Activated T-helper 1 cell treated with anti-CD3 and anti-CD28 coated beads, Interleukin-2, amount 50 U/mL, for 16 hours (primary cell): ENCODE results near the gene CR2.
"Not testable (repeated sequence)": the region's sequence is repeated elsewhere in the genome, so short reads cannot be mapped to it uniquely, and the experiment has no call there.

ENCODE experiments used
- DNase-seq, 2 donors: peaks; one replicate each; pipeline ENCODE4 v3.0.0-alpha.2; 2020; ENCODE audit warnings: low read depth in 1 of 2, low spot score in 1 of 2

CR2 gene

DNA sequence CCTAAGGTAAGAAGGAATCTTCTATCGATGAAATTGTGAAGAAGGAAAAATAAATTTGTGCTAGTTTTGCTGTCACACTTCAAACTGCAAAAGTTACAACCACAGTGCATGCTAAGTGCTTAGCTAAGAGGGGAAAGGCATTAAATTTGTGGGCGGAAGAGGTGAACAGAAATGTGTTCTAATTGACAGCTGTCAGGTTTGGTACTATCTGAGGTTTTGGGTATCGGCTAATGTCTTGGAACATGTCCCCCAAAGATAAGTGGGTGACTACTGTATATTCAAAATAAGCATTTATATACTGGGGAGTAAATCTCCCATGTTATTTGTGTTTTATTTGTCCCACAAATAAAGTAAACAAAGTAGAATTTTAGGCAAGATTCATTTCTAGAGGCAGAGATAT lies 49.8 kb downstream of the CR2 start:
- DNase-seq, result no peak

DNA sequence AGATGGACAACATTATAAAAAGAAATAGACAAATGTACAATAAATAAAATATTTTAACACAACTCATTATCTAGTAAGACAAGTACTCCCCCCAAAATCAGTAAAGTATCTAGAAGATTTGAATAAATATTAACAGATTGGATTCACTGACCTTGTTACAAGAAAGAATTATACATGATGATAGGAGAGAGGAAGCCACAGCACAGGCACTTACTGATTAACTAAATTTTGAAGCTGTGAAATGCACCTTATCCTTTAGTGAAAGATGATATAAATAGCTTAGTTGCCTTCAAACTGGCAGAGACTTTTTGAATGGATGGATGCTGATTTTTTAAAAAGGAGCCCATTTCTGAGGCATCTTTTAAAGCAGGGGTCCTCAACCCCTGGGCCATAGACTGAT lies 50.3 kb downstream of the CR2 start:
- no peak for DNase-seq

DNA sequence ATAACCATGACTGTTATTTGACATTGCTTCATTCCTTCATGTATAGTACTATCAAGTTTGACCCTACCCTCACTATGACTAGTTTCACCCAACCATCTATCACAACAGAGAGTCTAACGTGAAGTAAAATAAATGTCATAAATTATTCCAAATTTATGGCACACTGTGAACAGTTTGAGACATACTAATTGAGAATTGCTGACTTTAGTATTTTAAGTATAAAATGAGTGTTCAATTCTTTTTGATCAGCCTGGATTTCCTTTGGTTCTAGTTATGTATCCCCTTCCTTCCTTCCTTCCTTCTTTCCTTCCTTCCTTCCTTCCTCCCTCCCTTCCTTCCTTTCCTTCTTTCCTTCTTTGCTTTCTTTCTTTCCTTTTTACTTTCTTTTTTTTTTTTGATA lies 56.3 kb downstream of the CR2 start:
- DNase-seq, result no peak

DNA sequence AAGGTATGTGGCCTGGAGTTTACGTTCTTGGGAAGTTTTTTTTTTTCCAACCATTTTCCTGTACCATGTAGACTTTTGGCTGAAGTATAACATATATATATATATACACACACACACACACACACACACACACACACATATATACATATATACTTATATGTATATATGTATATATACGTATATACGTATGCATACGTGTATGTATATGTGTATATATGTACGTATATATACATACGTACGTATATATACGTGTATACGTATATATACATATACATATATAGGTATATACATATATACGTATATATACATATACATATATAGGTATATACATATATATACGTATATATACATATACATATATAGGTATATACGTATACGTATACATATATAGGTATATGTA lies 60.8 kb downstream of the CR2 start:
- no peak for DNase-seq

DNA sequence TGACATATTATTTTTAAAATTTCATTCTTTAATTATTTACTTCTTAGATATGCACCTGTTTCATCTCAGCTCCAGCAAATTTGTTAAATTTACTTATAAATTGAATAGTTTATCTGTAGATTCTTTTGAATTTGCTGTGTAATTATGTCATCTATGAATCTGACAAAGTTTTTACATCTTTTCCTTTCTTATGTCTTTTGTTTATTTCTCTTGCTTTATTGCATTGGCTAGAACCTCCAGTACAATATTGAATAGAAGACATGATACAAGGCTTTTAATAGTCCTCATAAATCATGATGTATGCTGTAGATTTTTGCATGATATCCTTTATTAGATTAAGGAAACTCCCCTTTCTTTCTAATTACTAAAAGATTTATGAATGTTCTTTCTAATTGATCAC lies 62.6 kb downstream of the CR2 start:
- no peak for DNase-seq

DNA sequence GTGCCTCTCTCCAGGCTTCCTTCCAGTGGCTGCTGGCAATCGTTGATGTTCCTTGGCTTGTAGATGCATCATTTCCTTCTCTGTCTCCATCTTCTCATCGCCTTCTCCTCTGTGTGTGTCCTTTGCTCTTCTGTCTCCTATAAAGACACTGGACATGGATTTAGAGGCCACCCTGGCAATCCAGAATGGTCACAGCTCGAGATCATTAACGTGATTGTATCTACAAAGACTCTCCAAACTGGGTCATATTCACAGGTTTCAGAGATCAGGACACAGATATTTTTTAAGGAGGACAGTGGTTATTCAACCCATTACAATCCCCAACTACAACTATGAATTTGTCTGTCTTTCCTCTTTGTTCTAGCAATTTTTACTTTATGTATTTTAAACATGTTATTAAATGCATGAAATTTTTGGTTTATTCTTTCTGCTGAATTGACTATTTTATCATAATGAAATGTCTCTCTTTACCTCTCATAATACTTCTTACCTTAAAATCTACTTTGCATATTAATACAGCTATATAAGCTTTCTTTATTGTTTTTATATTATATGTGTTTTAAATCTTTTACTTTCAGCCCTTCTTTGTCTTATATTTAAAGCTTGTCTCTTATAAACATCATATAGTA lies 64.6 kb downstream of the CR2 start:
- DNase-seq, result no peak

DNA sequence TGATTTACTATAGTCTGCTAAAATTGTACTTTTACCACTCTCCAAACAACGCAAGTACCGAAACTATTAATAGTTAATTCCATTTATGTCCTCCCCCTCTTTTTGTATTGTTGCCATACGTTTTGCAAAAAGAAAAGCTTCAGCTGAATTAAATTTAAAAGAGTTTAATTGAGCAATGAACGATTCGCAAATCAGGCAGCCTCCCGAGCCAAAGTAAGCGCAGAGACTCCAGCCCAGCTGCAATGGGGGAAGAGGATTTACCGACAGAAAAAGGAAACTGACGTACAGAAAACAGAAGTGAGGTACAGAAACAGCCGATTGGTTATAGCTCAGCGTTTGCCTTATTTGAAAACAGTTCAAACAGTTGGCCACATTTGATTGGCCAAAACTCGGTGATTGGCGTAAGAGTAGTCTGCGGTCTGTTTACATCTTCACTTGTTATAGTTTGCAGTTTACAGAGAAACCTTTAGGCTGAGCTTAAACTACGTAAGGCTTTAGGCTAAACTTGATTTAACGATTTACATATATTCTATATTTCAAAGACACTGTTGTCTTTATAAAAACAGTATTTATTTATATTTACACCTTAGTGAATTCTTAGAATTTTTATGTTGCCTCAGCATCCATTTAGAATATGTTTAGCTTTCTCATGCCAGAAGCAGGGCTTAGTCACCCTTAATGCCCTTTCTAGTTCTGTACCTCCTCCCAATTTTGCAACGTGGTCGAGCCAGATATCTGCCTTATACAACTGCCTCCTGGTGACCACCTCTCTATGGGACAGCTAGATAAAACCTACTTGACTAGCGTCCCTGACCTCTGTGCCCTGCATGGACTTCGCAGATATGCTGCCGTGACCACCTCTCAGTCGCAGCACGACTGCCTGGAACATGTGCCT lies 65.6 kb downstream of the CR2 start:
- DNase-seq, result no peak

DNA sequence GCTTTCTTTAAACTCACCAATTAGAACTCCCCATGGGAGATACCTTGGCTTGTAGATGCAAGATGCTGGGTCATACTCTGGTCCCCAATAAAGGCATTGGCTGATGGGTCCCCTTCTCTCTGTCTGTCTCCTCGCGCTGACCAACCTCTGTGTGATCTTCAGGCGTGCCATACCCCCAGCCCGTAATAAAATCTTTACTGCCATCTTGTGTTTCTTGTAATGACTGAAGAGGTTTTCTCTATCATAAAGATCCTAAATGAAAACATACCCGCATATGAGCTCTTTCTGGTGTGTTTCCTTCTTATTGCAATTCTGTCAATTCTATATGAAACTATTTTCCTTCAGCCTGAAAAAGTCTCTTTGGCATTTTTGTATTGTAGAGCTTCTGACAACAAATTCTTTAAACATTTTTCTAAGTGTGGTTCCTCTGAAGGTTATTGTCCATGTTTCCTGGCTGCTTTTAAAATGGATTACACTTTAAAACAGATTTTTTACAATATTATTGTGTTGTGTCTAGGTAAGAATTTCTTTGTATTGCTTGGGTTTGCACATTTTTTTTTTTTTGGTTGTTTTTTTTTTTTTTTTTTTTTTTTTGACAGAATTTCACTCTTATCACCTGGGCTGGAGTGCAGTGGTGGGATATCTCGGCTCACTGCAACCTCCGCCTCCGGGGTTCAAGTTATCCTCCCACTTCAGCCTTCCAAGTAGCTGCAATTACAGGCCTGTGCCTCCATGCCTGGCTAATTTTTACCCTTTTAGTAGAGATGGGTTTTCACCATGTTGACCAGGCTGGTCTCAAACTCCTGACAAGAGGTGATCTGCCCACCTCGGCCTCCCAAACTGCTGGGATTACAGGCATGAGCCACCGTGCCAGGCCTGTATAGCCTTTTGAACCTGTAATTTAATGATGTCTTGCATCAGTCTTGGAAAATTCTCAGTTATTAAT lies 66.5 kb downstream of the CR2 start:
- DNase-seq, result not testable (repeated sequence)

DNA sequence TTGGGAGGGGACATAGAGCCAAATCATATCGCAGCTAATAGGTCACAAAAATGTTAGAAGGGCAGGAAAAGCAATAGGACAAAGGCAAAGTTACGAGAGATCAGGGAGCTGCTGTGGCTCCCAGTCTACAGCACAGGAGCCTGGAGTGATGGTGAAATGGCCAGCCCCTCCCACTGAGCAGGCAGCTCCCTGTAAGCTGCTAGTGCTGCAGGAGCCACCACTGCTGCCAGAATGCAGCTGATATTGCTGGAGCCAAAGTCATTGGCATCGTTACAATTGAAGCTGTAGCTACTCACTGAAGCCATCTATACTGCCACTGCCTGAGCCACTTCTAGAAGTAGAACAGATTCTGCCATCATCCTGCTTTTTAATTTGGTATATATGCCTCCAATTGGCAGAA lies 71.1 kb downstream of the CR2 start:
- not testable (repeated sequence) for DNase-seq

DNA sequence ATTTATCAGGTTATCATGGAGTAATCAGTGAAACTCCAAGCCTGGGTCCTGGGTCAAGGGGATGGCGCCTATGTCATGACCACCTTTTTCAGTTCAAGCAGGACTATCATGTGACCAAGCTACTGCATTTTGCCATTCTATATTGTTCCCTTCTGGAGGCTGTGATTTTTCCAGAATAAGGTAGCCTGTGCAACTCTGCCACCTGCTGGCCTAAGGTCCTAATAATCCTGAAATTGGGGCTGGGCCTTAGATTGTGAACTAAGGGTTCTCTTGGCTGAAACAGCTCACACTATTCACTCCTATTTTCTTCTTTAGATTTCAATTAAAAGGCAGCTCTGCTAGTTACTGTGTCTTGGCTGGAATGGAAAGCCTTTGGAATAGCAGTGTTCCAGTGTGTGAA lies 74.3 kb downstream of the CR2 start:
- DNase-seq, result not testable (repeated sequence)

DNA sequence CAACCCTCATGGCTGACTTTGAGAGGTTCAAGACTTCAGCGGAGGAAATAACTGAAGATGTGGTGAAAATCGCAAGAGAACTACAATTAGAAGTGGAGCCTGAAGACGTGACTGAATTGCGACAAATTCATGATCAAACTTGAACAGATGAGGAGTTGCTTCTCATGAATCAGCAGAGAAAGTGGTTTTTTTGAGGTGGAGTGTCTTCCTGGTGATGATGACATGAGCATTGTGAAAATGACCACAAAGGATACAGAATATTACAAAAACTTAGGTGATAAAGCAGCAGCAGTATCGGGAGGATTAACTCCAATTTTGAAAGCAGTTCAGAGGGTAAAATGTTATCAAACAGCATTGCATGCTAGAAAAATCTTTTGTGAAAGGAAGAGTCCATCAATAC lies 82.1 kb downstream of the CR2 start:
- not testable (repeated sequence) for DNase-seq
